HCT116 (cell line): Measurements from ENCODE around the gene ELFN2. TPM values are rescaled to one million over a fixed set of nuclear protein-coding genes. Genes with fewer than 3 reads are reported as not detected.

Experiments used
- ATAC-seq: fragments of 200-7000 bp; cut with Tn5 transposase; 2 replicates; pipeline ENCODE4 v1.9.1; 2020; ENCODE audit warnings: mild to moderate bottlenecking, moderate library complexity
- BruUV-seq: library from RNA; stranded (reverse); fragments of 400-500 nt; replicated peaks from 2 replicates; lab custom pipeline; 2021; lab: Mats Ljungman, UMichigan
- CTCF ChIA-PET: fragments of 300-600 bp; sonication (Branson Sonifier 250); formaldehyde crosslinking; loops from one replicate; lab custom pipeline; 2021; ENCODE audit warnings: antibody characterized with exemption; lab: Charles Lee
- POLR2A ChIA-PET: fragments of 300-600, 350-600 bp; sonication (Branson Sonifier 250); formaldehyde crosslinking; loops from one replicate; lab custom pipeline; 2021; ENCODE audit warnings: antibody characterized with exemption; lab: Charles Lee
- RAD21 ChIA-PET, 2 experiments: fragments of 300-600 bp; sonication (Branson Sonifier 250); formaldehyde crosslinking; loops; one replicate each; lab custom pipeline; 2023; ENCODE audit warnings: low total read pairs in 2 of 2; ENCODE audit not compliant: uncharacterized antibody in 2 of 2, unreplicated experiment in 2 of 2, low non-redundant PET in 1 of 2; lab: Charles Lee
- DNase-seq: peaks from one replicate; pipeline ENCODE4 v3.0.0-alpha.2; 2010; ENCODE audit warnings: low read depth, low spot score
- H2AFZ ChIP-seq: fragments of 200-600 bp; shearing (Covaris generic), sonication (generic); 2 replicates; pipeline ENCODE4 v1.6.1; 2017; ENCODE audit warnings: low read depth, mixed run types, mixed read lengths, antibody characterized with exemption, low read length; ENCODE audit not compliant: poor library complexity, severe bottlenecking
- H3K27ac ChIP-seq: 2 replicates; pipeline ENCODE4 v1.5.1; 2012; ENCODE audit warnings: low read depth, low read length
- H3K27me3 ChIP-seq: fragments of 200-600 bp; sonication (generic); 2 replicates; pipeline ENCODE4 v1.6.1; 2016; ENCODE audit warnings: mixed run types, low read length, mixed read lengths; ENCODE audit not compliant: insufficient read depth
- H3K36me3 ChIP-seq, 2 experiments: fragments of 200-500 bp in 1 of 2; fragments of 200-600 bp in 1 of 2; sonication (Bioruptor generic) in 1 of 2; sonication (generic) in 1 of 2; 2 replicates each; pipeline versions ENCODE4 v1.5.1 to v1.6.1; 2014 to 2016; ENCODE audit warnings: low read length in 2 of 2, inconsistent platforms in 1 of 2, mixed read lengths in 1 of 2, mixed run types in 1 of 2; ENCODE audit not compliant: insufficient read depth in 2 of 2, control insufficient read depth in 1 of 2
- H3K4me1 ChIP-seq, 2 experiments: fragments of 200-600 bp in 1 of 2; sonication (generic) in 1 of 2; 2 replicates each; pipeline versions ENCODE4 v1.5.1 to v1.6.1; 2012 to 2017; ENCODE audit warnings: low read length in 2 of 2, inconsistent platforms in 1 of 2, mild to moderate bottlenecking in 1 of 2, mixed read lengths in 1 of 2, mixed run types in 1 of 2, moderate library complexity in 1 of 2; ENCODE audit not compliant: insufficient read depth in 2 of 2, control insufficient read depth in 1 of 2
- H3K4me2 ChIP-seq: fragments of 200-600 bp; sonication (generic); 2 replicates; pipeline ENCODE4 v1.6.1; 2017; ENCODE audit warnings: mixed run types, low read length, mixed read lengths
- H3K4me3 ChIP-seq, 2 experiments: fragments of 200-600 bp in 1 of 2; sonication (generic) in 1 of 2; replicated peaks in 1 of 2; 2 replicates each; pipeline ENCODE4 v1.5.1; 2011 to 2016; ENCODE audit warnings: low read length in 2 of 2, control low read depth in 1 of 2, low read depth in 1 of 2, mild to moderate bottlenecking in 1 of 2, mixed read lengths in 1 of 2, mixed run types in 1 of 2
- H3K79me2 ChIP-seq: fragments of 200-600 bp; sonication (generic); 2 replicates; pipeline ENCODE4 v1.6.1; 2017; ENCODE audit warnings: mild to moderate bottlenecking, mixed run types, low read length, moderate library complexity, mixed read lengths; ENCODE audit not compliant: insufficient read depth
- H3K9ac ChIP-seq: fragments of 200-600 bp; sonication (generic); 2 replicates; pipeline ENCODE4 v1.6.1; 2016; ENCODE audit warnings: low read length, mixed read lengths
- H3K9me2 ChIP-seq: fragments of 200-600 bp; sonication (generic), shearing (Covaris generic); 2 replicates; pipeline ENCODE4 v1.6.1; 2017; ENCODE audit warnings: mixed run types, mild to moderate bottlenecking, moderate library complexity; ENCODE audit not compliant: insufficient read depth
- H3K9me3 ChIP-seq, 2 experiments: fragments of 200-500 bp in 1 of 2; fragments of 200-600 bp in 1 of 2; sonication (Bioruptor generic) in 1 of 2; sonication (generic) in 1 of 2; 2 replicates each; pipeline ENCODE4 v1.6.1; 2014 to 2017; ENCODE audit warnings: low read length in 2 of 2, mixed read lengths in 2 of 2, inconsistent platforms in 1 of 2, low read depth in 1 of 2, mild to moderate bottlenecking in 1 of 2, mixed run types in 1 of 2, moderate library complexity in 1 of 2; ENCODE audit not compliant: control insufficient read depth in 1 of 2, insufficient read depth in 1 of 2
- H4K20me1 ChIP-seq: fragments of 200-600 bp; sonication (generic), shearing (Covaris generic); 2 replicates; pipeline ENCODE4 v1.6.1; 2017; ENCODE audit warnings: mixed run types, mild to moderate bottlenecking, moderate library complexity; ENCODE audit not compliant: insufficient read depth
- CBX3 ChIP-seq: IDR thresholded peaks from 2 replicates; pipeline ENCODE4 v1.6.1; 2012; ENCODE audit warnings: low read depth
- CEBPB ChIP-seq: IDR thresholded peaks from 2 replicates; pipeline ENCODE4 v1.6.1; 2012; ENCODE audit warnings: low read depth
- CTCF ChIP-seq, 3 experiments: fragments of 200-600 bp in 1 of 3; sonication (generic) in 1 of 3; IDR thresholded peaks in 2 of 3; conservative IDR thresholded peaks in 1 of 3; 2 replicates each; pipeline ENCODE4 v1.5.1; 2012 to 2017; ENCODE audit warnings: low read depth in 2 of 3, low read length in 2 of 3, antibody characterized with exemption in 1 of 3, borderline replicate concordance in 1 of 3, control low read depth in 1 of 3, mild to moderate bottlenecking in 1 of 3, mixed read lengths in 1 of 3, mixed run types in 1 of 3, moderate library complexity in 1 of 3; ENCODE audit not compliant: insufficient read depth in 1 of 3
- EGR1 ChIP-seq: IDR thresholded peaks from 2 replicates; pipeline ENCODE4 v1.6.1; 2012; ENCODE audit warnings: low read depth
- ELF1 ChIP-seq: IDR thresholded peaks from 2 replicates; pipeline ENCODE4 v1.6.1; 2012; ENCODE audit warnings: low read depth, borderline replicate concordance
- EZH2phosphoT487 ChIP-seq: fragments of 200-600 bp; IDR thresholded peaks from 2 replicates; pipeline ENCODE4 v1.6.1; 2018; ENCODE audit warnings: antibody characterized with exemption, borderline replicate concordance
- FOSL1 ChIP-seq: IDR thresholded peaks from 2 replicates; pipeline ENCODE4 v1.6.1; 2012; ENCODE audit warnings: low read depth
- JUND ChIP-seq: IDR thresholded peaks from 2 replicates; pipeline ENCODE4 v1.6.1; 2012
- MAX ChIP-seq: IDR thresholded peaks from 2 replicates; pipeline ENCODE4 v1.6.1; 2012
- REST ChIP-seq: IDR thresholded peaks from 2 replicates; pipeline ENCODE4 v1.6.1; 2012; ENCODE audit warnings: low read depth
- SP1 ChIP-seq: IDR thresholded peaks from 2 replicates; pipeline ENCODE4 v1.6.1; 2012; ENCODE audit warnings: low read depth
- SRF ChIP-seq: IDR thresholded peaks from 2 replicates; pipeline ENCODE4 v1.6.1; 2012; ENCODE audit warnings: low read depth
- TCF7L2 ChIP-seq: IDR thresholded peaks from 2 replicates; pipeline ENCODE4 v1.7.0; 2011; ENCODE audit warnings: borderline replicate concordance, inconsistent platforms; ENCODE audit not compliant: insufficient read depth, insufficient read length; ENCODE audit errors: extremely low read depth
- YY1 ChIP-seq: IDR thresholded peaks from 2 replicates; pipeline ENCODE4 v1.6.1; 2011; ENCODE audit warnings: low read length, low read depth, moderate library complexity, mild to moderate bottlenecking; ENCODE audit not compliant: insufficient replicate concordance; ENCODE audit errors: extremely low read depth
- ZFX ChIP-seq: fragments of 450-650 bp; IDR thresholded peaks from 2 replicates; pipeline ENCODE4 v1.6.1; 2017
- ZNF274 ChIP-seq: fragments of 200-500 bp; sonication (Bioruptor generic); IDR thresholded peaks from 2 replicates; pipeline ENCODE4 v1.6.1; 2014; ENCODE audit warnings: mild to moderate bottlenecking, low read depth, low read length, inconsistent platforms
- intact Hi-C: fragments of 100-400 bp; cut with micrococcal nuclease; formaldehyde crosslinking; loops from 2 replicates; pipeline ENCODE4 v1.10.0; 2022
- total RNA-seq: library from RNA; stranded (reverse); gene quantifications from one replicate; pipeline ENCODE4 v1.2.1, GENCODE V29; 2021; ENCODE audit not compliant: unreplicated experiment

ELFN2 gene
- total RNA-seq, 1 experiment from 2014 or later: 45.4 TPM

GRCh38 chr22:37386441-37386840 lies 40.8 kb downstream of the ELFN2 start:
- no peak overlapping the region for H3K4me3 ChIP-seq
- no peak overlapping the region for H3K9ac ChIP-seq
- no peaks in the 10 kb centered on the region for H3K27me3 ChIP-seq
- no peaks in the 10 kb centered on the region for H4K20me1 ChIP-seq
- H3K36me3 ChIP-seq: 0 out of 4 replicates have a peak, but pooled peaks cover 0 to 3% of the 10 kb centered on the region in 2 experiments
- POLR2A ChIA-PET: no interaction called here
- peaks cover 3 to 14% of the 10 kb centered on the region in 2 experiments; a peak in 2 of 4 replicates for H3K4me1 ChIP-seq
- H3K9me3 ChIP-seq: no peaks in the 10 kb centered on the region
- H3K4me2 ChIP-seq: no peak overlapping the region
- H2AFZ ChIP-seq: no peak overlapping the region
- H3K9me2 ChIP-seq: no peaks in the 10 kb centered on the region
- no TSS peak for BruUV-seq
- RAD21 ChIA-PET: no interaction called here
- H3K27ac ChIP-seq: no peak overlapping the region; the same call in 1 of the 2 replicates
- peaks cover 3% of the 10 kb centered on the region; the same call in 1 of the 2 replicates for H3K79me2 ChIP-seq
- ATAC-seq (no peak), DNase-seq (no peak)
- intact Hi-C loops: no loop called here
- TF ChIP-seq YY1 (no peak), EZH2phosphoT487 (no peak), ZNF274 (no peak), MAX (no peak), ZFX (no peak), CTCF (IDR thresholded peaks at IDR 0.05 in 2 of 3, conservative IDR thresholded peaks at IDR 0.05 in 1 of 3; ENCODE audit: borderline replicate concordance in 1 of 3, insufficient read depth in 1 of 3, low read depth in 2 of 3, low read length in 2 of 3) (no peak), SP1 (no peak), FOSL1 (no peak), EGR1 (no peak), CEBPB (no peak), JUND (no peak), CBX3 (no peak), ELF1 (no peak), TCF7L2 (no peak), REST (no peak), SRF (no peak)
- CTCF ChIA-PET: no interaction called here
